NCI-H2107 (cell line): ENCODE results near the gene ATL1.

Experiments
- DNase-seq: peaks from one replicate; lab custom pipeline; 2025; lab: John Stamatoyannopoulos, UW

ATL1 gene

DNA sequence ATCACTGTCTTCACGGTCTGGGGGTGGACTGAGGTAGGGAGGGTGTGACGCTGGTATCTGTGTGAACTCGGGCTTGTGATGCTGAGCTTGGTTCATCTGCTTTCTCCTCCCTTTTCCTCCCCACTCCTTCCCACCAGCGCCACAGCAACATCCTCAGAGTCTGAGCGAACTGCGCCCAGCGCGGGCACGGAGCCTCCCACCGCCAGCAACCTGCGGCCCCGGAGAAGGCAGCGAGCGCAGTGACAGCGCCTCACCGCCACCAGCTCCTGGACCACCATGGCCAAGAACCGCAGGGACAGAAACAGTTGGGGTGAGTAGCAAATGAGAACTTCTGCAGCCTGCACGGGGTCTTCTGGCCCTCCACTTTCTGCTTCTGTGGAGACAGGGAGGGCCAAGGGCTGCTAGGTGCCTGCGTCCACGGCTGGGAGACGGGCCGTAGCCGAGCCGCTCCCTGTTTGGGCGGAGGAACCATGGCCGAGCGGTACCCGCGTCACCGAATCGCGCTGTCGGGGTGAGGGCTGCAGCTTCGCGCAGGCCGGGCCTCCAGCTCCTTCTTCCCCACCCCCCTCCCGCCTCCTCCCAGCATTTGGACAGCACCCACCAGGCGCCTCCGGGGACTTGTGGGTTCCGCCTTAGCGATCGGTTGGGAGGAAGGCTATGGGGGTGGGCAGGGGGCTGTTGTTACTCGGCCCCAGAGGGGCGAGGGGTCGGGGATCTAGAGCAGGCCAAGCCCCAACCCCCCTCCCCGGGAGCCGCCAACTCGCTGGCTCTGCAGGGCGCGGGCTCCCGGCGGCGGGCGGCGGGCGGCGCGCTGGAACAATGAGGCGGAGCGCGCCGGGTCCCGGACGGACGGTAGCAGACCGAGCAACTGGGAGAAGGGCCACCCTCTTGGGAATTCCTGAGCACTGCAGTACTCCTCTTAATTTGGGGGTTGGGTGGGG, at the start of gene ATL1:
Gene ATL1 (plus strand): TSS at position 156 of the 941 bp plus-strand sequence. CDS start 121 bp downstream, at position 277.
- DNase-seq: peak; percentile 76

DNA sequence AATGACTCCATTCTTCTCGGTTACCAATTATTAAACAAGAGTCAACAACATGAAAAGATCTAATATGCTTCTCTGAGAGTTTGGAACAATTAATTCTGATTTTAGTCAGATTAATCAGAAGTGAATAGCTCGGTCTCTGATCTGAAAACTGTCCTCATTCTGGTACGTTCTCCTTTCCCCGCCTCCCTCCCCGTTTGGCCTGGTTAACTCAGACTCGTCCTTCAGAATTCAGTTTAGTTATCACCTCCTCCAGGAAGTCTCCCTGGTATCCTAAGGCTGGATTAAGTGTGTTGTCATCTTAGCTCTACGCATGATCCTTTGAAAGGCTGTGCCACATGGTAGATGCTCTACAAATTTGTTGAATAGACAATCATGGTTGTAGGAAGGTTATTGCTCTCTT, 49.8 kb upstream of the ATL1 start:
- DNase-seq: no peak

DNA sequence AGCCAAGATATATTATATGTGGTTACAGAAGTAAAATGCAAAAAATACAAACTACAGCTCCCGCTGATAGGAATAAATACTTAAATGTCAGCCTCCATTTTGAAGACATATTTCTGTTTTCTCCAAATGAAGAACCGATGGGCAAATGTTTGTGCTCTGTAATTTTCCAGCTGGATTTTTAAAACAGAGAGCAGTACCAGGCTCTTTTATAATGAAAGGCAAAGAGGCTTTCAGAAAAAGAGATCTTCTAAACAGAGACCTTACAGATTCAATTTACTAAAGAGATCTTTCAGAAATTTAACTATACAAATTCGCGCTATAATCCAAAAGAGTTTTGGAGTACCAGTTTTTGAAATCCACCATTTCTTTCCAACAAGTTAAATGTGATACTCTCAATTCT, 47.5 kb upstream of the ATL1 start:
- no peak for DNase-seq

DNA sequence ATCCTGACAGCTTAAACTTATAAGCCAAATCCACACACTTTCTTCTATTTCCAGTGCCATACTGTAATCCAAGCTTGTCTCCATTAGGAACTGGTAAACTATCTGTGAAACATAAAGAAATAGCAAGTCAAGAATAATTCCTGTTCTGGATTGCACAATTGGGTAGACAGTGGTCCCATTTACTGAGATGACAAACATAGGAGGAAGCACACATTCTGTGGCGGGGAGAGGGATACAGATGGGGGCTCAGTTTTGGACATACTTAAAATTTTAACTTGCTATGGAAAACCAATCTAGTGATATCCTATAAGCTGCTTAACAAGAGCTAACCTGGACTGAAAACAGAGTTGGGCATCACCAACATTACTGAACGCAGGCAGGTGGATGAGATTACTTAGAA, 43.9 kb upstream of the ATL1 start:
- DNase-seq: no peak

DNA sequence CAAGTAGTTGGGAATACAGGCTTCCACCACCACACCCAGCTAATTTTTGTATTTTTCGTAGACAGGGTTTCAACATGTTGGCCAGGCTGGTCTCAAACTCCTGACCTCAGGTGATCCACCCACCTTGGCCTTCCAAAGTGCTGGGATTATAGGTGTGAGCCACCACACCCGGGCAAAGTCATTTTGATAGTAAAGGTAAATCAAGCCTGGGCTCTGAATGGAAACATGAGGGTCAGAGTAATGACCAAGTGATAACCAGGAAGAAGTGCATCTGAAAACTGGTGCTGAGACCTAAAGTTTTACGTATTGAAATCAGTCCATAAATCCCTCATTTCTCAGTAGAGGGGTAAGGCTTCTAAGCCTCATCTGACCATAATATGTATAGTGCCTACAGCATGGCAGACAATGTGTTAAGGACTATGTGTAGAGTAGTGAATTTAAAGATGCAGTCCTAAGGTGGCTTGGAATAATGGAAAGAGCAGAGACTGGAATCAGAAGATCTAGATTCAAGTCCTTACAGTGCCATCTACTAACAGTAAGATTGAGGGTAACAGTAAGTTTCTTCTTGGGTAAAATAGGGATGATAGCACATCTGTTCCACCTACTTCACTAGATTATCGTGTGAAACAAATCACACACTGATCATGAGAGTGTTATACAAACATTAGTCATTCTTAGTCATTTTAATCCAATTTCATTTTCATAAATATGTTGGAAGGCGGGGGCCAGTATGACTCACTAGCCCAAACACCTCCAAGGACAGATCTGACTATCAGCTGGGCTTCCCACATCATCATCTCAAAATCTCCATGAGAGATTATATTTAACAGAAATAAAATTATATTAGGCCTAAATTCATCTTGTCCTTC, 38.8 kb upstream of the ATL1 start:
- no peak for DNase-seq

DNA sequence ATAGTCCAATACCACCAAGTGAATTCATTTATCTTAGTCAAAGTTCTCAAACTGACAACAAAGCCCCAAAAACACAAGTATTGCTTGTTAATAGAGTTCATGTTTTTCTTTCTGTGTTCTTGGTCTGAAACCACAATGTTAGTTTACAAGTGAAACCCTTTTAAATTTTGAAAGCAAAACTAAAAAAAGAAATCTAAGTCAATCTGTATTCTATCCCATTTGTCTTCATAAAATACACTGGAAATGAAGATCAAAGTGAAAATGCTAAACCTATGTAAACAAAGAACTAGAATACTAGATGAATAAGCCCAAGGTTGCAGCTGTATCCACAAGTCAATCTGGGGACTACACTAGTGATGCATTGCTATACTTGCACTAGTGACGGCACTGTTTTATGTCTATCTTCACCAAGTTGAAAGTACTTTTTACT, 38.0 kb upstream of the ATL1 start:
- no peak for DNase-seq

DNA sequence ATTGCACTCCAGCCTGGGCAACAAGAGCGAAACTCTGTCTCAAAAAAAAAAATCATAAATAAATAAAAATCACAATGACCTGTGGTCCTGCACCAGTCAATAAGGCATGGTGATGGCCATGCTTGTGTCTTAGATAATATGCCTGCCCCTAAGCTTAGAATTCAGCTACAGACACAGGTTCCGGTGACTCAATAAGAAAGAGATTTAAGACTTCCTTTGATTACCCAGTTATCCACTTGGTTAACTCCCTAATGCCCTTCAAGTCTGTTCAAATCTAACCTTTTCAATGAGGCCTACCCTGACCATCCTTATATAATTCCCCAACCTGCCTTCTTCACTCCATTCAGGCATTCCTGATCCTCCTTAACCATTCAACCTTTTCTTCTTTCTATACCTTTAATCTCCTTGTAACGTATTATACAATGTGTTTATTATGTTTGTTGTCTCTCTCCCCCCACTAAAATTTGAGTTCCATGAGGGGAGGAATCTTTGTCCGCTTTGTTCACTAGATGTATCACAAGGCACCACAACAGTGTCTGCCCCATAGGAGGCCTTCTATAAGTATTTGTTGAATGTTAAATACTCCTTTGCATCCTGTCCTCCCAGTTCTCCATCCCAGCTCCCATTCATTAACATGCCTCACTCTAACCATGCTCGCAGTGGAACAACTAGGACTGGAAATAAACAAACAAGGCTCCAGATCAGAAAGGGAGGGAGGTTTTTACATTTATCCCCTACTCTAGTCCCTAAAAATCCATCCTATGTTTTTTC, 36.5 kb upstream of the ATL1 start:
- DNase-seq: no peak

DNA sequence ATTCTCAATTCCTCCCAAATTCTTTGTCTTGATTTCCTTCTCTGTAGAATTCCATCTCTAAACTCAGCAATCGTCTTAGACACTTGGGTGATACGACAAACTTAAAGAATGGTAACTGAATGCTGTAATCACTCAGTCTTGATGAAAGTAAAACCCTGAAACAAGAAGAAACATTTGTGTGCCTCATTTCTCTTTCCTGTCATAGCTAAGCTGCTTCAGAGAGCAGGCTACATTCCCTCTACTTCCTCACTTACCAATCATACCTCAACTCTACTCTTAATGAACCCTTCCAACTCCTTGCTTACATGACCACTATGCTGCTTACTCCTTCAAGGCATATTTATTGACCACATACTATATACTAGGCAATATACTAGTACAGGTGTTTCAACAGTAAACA, 35.9 kb upstream of the ATL1 start:
- no peak for DNase-seq

DNA sequence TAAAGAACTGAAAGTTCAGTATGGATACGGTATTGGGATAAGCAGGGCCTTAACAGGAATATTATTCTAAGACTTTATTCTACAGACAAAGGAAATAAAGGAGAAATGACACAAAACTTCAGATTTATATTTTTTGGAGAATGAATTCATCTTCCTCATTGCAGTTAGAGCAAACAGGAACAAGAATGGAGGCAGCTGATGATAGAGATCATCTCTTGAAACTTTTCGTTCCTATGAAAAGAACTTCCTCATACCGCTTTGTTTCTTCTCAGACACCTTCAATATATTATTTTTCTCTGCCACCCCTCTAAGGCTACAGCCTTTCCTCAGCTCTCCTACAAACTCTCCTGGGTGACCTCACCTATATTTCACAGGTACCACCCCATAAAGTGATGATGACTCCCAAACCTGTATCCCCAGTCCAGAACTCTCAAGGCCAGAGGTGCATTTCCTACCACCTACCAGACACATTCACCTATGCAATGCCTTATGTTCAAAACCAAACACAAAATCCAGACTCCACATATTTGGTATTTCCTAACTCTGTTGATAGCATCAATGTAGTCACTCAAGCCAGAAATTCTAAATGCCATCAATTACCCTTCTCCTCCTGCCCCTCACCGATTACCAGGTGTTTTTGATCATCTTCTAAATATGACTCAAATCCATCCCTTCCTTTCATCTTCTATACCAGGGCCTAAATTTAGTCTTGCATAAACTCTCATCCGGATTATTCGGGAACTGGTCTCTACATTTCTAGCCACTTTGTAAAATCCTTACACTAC, 35.0 kb upstream of the ATL1 start:
- DNase-seq: no peak

DNA sequence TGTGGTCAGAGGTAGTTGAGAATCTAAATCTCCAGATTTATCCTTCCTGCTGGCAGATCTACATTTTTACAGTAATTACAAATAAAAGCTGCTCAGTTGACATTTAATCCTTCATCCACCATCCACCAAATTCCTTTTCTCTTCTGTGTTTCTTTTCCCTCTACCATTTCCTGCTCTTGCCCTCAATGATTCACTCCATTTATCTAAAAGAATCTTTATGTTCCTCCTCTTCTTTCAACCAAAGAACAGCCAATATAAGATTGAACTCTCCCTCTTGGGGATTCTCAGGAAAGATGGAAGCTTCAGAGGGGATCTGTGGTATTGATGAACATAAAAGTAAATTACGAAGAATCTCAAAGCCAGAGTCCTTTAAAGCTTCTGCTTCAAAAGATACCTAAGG, 31.9 kb upstream of the ATL1 start:
- DNase-seq: no peak

DNA sequence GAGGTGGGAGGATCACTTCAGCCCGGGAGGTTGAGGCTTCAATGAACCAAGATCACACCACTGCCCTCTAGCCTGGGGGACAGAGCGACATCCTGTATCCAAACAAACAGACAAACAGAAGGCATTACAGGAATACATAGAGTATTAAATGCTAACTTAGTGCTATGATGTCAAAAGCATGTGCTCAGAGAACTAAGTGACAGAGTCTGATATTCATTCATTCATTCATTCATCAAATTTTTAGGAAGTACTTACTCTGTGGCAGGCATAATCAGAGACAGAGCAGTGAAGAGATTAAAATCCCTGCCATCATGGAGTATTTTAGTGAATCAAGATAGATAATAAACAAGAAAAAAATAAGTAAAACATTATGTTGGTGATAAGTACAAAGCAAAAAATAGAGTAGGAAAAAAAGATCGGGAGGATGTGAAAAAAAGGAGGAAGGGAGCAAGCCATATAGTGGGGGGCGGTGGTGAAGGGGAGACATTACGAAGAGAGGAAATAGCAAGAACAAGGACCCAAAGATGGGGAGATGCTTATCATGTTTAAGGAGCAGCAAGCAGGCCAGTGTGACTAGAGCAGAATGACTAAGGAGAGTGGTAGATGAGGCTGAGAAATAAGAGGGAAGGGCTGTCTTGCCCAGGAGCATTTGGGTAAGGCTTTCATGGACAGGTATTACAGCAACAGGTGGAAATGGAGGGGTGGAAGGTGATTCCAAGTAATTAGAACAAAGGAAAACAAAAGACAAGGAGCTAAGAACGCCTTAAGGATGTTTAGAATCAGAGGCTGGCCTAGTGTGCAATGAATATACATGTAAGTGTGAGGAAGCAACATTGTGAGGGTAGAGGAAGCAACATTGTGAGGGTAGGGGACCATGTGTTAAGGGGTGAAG, 30.4 kb upstream of the ATL1 start:
- no peak for DNase-seq

DNA sequence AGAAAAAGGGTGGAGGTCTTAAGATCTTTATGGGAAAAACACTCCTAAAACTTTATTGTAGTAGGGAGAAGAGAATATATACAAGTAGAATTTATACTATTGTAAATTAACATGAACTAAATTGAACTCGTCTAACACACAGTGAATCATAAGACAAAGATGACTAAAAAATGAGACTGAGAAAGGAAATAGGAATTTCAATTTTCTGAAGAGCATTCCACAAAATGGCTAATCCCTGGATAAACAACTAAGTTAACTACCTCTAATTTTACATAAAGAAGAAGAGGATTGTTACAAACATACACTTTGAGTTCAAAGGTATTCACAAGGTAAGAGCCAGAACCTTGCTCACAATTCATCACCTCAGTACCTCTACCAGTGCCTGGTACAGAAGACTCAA, 29.6 kb upstream of the ATL1 start:
- no peak for DNase-seq

DNA sequence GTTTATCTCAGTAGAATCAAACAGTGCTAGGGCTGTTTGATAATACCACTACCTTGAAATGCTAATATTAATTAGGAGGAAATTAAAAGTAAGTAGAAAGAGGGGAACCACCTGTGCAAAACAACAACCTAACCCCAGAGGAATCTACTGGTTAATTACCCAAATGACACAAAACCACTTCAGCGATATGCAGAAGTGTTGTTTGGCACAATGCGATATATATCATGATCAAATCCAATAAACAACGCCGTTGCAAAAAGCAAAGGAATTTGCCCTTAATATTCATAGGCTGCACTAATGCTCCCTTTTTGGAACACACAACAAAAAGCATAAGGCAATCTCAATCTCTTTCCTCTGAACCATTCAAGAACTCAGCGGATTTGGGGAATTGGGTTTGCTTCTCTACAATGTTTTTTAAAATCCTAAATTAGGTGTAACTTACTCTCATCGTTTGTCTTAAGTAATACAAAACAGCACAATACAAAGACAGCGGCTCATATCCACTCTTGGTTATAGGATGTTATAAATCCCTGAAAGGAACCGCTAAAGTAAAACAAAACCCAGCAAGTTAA, 29.1 kb upstream of the ATL1 start:
- DNase-seq: no peak

DNA sequence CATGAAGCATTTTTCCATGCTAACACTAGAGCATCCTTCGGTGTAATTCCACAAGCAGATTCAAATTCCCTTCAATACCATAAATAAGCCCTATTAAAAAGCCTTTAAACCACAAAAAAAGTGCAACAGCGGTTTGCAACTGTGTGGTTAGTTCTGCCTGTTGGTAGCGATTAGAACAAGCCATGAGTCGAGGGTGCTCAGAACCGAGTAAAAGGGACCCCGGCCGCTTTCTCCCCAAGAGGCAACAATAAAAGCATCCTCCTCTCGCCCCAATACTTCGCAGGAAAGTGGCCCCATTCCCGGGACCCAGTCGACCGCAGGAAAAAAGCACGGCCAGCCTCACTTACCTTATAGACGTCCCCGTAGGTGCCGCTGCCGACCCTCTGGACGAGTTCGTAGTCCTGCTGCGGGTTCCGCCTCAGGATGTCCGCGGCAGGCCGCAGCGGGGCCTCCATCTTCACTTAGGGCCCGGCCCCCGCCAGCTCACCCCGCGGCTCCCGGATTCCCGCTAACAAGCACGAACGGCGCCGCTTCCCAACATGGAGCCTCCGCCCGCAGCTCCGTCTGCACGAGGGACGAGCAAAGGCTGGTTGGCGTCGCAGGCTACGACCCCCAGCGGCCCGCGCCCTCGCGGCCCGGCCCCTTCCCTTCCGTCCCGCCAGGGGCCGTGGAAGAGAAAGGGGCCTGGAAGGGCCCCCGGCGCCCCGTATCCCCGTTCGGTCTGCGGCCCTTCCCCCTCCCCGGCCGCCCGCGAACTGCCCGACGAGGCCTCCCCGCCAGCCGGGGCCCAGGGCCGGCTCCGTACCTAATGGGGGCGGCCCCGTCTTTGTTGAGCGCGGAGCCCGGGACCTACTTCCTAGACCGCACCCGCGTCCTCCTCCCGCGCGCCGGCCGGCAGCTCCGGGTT, 28.1 kb upstream of the ATL1 start:
- peak; percentile 54 for DNase-seq

DNA sequence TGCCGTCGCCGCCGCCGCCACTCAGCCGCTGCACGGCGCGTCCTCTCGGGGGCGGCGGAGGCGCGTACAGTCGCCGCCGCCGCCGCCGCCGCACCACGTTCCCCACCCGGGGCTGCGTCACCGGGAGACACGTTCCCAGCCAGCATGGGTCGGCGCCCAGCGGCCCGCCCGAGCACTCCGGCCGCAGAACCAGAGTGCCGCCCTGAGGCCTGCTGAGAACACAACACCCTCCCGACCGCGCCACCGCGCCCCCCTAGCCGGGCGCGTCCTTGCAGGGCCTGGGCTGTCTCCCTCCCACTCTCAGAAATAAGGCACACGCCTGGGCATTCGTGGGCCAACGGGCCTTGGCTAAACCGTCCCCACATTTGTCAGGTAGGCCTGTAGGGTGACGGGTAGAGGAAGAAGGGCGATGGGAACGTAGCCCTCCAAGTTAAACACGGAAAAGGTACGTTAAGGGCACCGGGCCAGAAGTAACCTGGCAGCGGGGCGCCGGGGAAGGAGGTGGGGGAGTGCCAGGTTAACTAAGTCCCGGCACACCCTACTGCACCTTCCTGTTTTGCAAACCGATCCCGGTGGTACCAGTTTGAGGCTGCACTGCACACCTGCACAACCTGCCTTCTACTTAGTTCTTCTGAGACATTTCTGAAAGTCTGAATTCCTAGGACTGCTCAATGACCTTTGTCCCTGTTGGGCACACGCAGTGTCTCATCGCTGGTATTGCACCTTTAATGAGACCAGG, 27.3 kb upstream of the ATL1 start, which contains the start of gene MAP4K5:
Gene MAP4K5 (minus strand): TSS at position 68 of the 739 bp plus-strand sequence. CDS start 520 bp downstream, outside the sequence.
- DNase-seq: peak; percentile 93

DNA sequence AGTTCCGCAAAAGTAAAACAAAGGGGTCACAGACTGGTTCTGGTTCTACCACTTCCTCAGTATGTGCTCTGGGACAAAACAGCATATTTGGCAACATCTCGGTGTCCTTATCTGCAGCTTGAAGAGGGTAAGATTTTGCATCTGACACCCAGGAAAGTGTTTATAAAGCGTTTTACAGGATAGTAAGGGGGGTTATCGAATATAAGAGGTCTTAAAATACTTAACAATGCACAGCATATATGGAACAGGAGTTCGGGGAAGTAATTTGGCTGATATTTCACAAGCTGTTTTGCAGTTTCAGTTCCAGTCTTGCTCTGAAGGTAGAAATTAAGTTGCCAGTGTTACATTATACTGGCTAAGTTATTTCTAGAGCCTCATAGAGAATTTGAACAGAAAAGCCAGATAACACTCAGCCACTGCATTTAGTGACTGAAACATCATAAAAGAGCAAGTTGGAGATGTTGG, 26.7 kb upstream of the ATL1 start:
- no peak for DNase-seq

DNA sequence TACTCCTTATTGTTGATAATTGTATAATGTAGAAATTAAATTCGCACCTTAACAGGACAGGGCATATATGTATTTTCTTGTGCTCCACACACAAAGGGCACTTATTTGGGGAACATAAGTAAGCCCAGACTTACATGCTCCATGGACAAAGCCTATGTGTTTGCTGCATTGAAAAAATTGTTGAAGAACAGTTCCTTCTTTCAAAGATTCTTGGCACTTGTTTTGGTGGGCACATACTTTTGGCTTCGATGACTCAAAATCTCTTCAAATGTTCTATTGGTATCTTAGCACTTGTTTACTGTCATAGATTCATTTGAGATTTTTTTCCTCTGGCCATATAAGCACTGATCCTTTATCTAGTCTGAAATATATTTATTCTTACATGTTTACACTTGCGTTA, 26.1 kb upstream of the ATL1 start:
- DNase-seq: no peak

DNA sequence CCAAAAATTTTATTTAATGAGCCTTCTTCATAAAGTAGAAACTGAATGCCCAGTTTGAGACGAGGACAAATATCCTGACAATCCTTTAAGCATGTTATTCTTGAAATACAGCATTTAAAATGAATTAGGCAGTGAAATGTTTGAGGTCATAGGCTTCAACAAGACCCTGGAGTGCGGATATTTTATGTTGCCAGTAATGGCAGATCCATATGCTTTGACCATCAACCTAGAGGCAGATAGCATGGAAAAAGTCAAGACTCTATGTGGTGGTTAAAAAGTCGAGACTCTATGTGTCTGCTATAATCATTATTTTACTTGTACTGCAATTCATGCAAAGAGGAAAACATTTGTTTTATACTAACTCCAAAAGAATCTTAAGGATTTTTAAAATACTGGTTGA, 25.5 kb upstream of the ATL1 start:
- DNase-seq: no peak
